ENCODE measurements around the gene VIT. TPM values are rescaled to one million over a fixed set of nuclear protein-coding genes. Genes with fewer than 3 reads are reported as not detected.

The VIT gene
- total RNA-seq, 1 donor from 2014 or later, result not detected

GRCh38 chr2:36777272-36777671 is 80.8 kb downstream of the VIT start:
- H3K4me3 ChIP-seq, result no peak overlapping the region
- H3K4me3 Mint-ChIP-seq, result no peak overlapping the region
- no peaks in the 10 kb centered on the region for H3K27me3 ChIP-seq
- no peak overlapping the region for H3K27ac ChIP-seq
- DNase-seq (ENCODE audit: low spot score), result no peak
- no peaks in the 10 kb centered on the region for H4K20me1 ChIP-seq (ENCODE audit: low read depth)
- H3K4me1 ChIP-seq, result no peaks in the 10 kb centered on the region
- peaks cover 3% of the 10 kb centered on the region for H3K4me1 Mint-ChIP-seq
- peaks cover 4% of the 10 kb centered on the region for H3K27me3 Mint-ChIP-seq (ENCODE audit: insufficient read depth, low read depth)
- no peaks in the 10 kb centered on the region for H3K9me3 Mint-ChIP-seq
- no peak for TF ChIP-seq CTCF (IDR thresholded peaks at IDR 0.05)
- no peak for TF ChIP-seq EZH2phosphoT487 (IDR thresholded peaks at IDR 0.05)
- TF ChIP-seq EZH2 (IDR thresholded peaks at IDR 0.05), result no peak
- H3K36me3 Mint-ChIP-seq, result no peaks in the 10 kb centered on the region
- no peaks in the 10 kb centered on the region for H3K79me2 ChIP-seq (ENCODE audit: low read depth)
- H3K27ac Mint-ChIP-seq, result no peak overlapping the region
- no peak overlapping the region for H2AFZ ChIP-seq (replicated peaks)
- H3K9ac ChIP-seq, result no peak overlapping the region
- no peak overlapping the region for H3K4me2 ChIP-seq
- H3K36me3 ChIP-seq, result no peaks in the 10 kb centered on the region
- no peaks in the 10 kb centered on the region for H3K9me3 ChIP-seq (ENCODE audit: low read depth)
- H3F3A ChIP-seq (ENCODE audit: low read depth), result no peaks in the 10 kb centered on the region

DNA sequence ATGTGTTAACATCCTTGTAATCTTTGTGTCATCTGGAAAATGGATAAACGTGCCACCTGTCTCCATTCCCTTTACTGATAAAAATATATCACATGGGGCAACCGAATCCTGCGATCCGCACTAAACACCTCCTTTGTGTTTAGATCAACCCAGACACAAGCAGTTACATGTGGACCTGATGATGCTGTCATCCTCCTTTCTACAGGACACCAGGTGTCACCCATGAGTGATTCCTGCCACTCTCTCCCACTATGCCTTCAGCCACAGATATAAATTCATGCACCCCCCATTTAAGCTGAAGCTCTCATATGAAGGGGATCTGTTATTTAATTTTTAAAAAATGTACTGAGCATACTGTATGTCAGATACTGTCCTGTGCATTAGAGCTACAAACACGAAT is 81.3 kb downstream of the VIT start:
- H3K9ac ChIP-seq, result no peak overlapping the region
- no peak overlapping the region for H2AFZ ChIP-seq (replicated peaks)
- no peaks in the 10 kb centered on the region for H3F3A ChIP-seq (ENCODE audit: low read depth)
- H3K27ac ChIP-seq, result no peak overlapping the region
- TF ChIP-seq CTCF (IDR thresholded peaks at IDR 0.05) (no peak), EZH2phosphoT487 (IDR thresholded peaks at IDR 0.05) (no peak), EZH2 (IDR thresholded peaks at IDR 0.05) (no peak)
- Mint-ChIP-seq H3K4me1 (peaks cover 5% of the 10 kb centered on the region), H3K36me3 (no peaks in the 10 kb centered on the region), H3K4me3 (no peak overlapping the region), H3K27me3 (ENCODE audit: insufficient read depth, low read depth) (peaks cover 4% of the 10 kb centered on the region), H3K27ac (no peak overlapping the region), H3K9me3 (no peaks in the 10 kb centered on the region)
- H3K27me3 ChIP-seq, result no peaks in the 10 kb centered on the region
- H3K4me3 ChIP-seq, result no peak overlapping the region
- H3K79me2 ChIP-seq (ENCODE audit: low read depth), result no peaks in the 10 kb centered on the region
- H3K4me2 ChIP-seq, result no peak overlapping the region
- H4K20me1 ChIP-seq (ENCODE audit: low read depth), result no peaks in the 10 kb centered on the region
- DNase-seq (ENCODE audit: low spot score), result no peak
- H3K4me1 ChIP-seq, result no peaks in the 10 kb centered on the region
- no peaks in the 10 kb centered on the region for H3K36me3 ChIP-seq
- no peaks in the 10 kb centered on the region for H3K9me3 ChIP-seq (ENCODE audit: low read depth)

DNA sequence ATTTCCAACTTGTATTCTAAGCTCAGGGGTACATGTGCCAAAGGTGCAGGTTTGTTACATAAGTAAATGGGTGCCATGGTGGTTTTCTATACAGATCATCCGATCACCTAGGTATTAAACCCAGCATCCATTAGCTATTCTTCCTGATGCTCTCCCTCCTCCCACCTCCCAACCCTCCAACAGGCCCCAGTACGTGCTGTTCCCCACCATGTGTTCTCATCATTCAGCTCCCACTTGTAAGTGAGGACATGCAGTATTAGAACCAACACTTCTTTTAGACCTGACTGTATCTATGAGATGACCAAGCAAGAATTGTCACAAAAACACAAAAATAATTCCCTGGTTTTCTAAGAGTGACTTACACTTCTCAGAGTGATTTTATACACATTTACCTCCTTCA is 83.0 kb downstream of the VIT start:
- DNase-seq (ENCODE audit: low spot score), result no peak
- Histone ChIP-seq H3K9ac (no peak overlapping the region), H4K20me1 (ENCODE audit: low read depth) (no peaks in the 10 kb centered on the region), H3K4me1 (no peaks in the 10 kb centered on the region), H3K9me3 (ENCODE audit: low read depth) (no peaks in the 10 kb centered on the region), H3K36me3 (no peaks in the 10 kb centered on the region), H3K79me2 (ENCODE audit: low read depth) (no peaks in the 10 kb centered on the region), H3K4me3 (no peak overlapping the region), H3F3A (ENCODE audit: low read depth) (no peaks in the 10 kb centered on the region), H3K4me2 (no peak overlapping the region), H2AFZ (replicated peaks) (no peak overlapping the region), H3K27me3 (no peaks in the 10 kb centered on the region), H3K27ac (no peak overlapping the region)
- no peak overlapping the region for H3K4me3 Mint-ChIP-seq
- no peaks in the 10 kb centered on the region for H3K36me3 Mint-ChIP-seq
- H3K27me3 Mint-ChIP-seq (ENCODE audit: insufficient read depth, low read depth), result peaks cover 4% of the 10 kb centered on the region
- no peak for TF ChIP-seq EZH2phosphoT487 (IDR thresholded peaks at IDR 0.05)
- no peak for TF ChIP-seq CTCF (IDR thresholded peaks at IDR 0.05)
- TF ChIP-seq EZH2 (IDR thresholded peaks at IDR 0.05), result no peak
- no peaks in the 10 kb centered on the region for H3K9me3 Mint-ChIP-seq
- H3K4me1 Mint-ChIP-seq, result peaks cover 11% of the 10 kb centered on the region
- H3K27ac Mint-ChIP-seq, result no peak overlapping the region
